ENCODE results near the gene LDB1.

Gene LDB1

DNA sequence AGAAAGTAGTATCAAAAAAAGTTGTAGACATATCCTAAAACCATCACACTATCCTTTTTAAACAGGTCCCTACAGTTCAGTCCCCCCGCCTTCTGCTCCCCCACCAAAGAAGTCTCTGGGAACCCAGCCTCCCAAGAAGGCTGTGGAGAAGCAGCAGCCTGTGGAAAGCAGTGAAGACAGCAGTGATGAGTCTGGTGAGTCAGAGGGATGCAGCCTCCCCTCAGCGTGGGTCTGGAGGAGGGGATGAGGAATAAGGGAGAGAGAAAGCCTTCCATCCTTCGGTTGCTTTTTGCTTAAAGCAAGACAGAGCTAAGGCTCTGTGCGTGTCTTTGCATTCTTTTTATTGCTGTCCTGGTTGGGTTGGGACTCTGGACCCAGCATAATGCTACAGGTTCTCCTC, 39.7 kb upstream of the LDB1 start:
- no peak overlapping the region for H3K4me3 ChIP-seq (replicated peaks; ENCODE audit: insufficient read depth, low read length)
- H3K27ac ChIP-seq (replicated peaks): no peak overlapping the region
- TF ChIP-seq REST (IDR thresholded peaks at IDR 0.05; ENCODE audit: insufficient replicate concordance, low read depth) (no peak), CTCF (IDR thresholded peaks at IDR 0.05; ENCODE audit: insufficient read depth, low read length) (no peak), GABPA (IDR thresholded peaks at IDR 0.05; ENCODE audit: low read depth) (no peak), SPI1 (IDR thresholded peaks at IDR 0.05; ENCODE audit: borderline replicate concordance, low read depth) (no peak), POLR2AphosphoS5 (IDR thresholded peaks at IDR 0.05; ENCODE audit: low read depth) (no peak)

GRCh38 chr10:102159051-102159597, 39.0 kb upstream of the LDB1 start:
- Histone ChIP-seq H3K27ac (replicated peaks) (no peak overlapping the region), H3K4me3 (replicated peaks; ENCODE audit: insufficient read depth, low read length) (no peak overlapping the region), H3K27me3 (ENCODE audit: insufficient read depth, poor library complexity, severe bottlenecking) (no peaks in the 10 kb centered on the region)
- DNase-seq (ENCODE audit: low read depth in 1 of 2, low spot score in 1 of 2): no peak
- TF ChIP-seq SPI1 (IDR thresholded peaks at IDR 0.05; ENCODE audit: borderline replicate concordance, low read depth) (no peak), REST (IDR thresholded peaks at IDR 0.05; ENCODE audit: insufficient replicate concordance, low read depth) (no peak), GABPA (IDR thresholded peaks at IDR 0.05; ENCODE audit: low read depth) (no peak), CTCF (IDR thresholded peaks at IDR 0.05; ENCODE audit: insufficient read depth, low read length) (no peak), POLR2AphosphoS5 (IDR thresholded peaks at IDR 0.05; ENCODE audit: low read depth) (no peak)

More for the DNA sequence above, 39.7 kb upstream of the LDB1 start:
- H3K27me3 ChIP-seq (ENCODE audit: insufficient read depth, poor library complexity, severe bottlenecking): no peaks in the 10 kb centered on the region
- no peak for DNase-seq (ENCODE audit: low read depth in 1 of 2, low spot score in 1 of 2)

DNA sequence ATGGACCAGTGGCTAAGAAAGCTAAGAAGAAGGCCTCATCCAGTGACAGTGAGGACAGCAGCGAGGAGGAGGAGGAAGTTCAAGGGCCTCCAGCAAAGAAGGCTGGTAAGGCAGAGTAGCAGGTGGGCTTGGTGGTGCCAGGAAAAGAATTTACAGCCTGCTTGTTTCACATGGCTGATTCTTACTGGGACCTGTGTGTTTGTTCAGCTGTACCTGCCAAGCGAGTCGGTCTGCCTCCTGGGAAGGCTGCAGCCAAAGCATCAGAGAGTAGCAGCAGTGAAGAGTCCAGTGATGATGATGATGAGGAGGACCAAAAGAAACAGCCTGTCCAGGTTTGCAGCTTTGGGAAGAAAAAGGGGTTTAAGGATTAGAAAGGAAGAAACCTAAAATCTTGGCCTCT, 37.1 kb upstream of the LDB1 start:
- H3K27me3 ChIP-seq (ENCODE audit: insufficient read depth, poor library complexity, severe bottlenecking): no peaks in the 10 kb centered on the region
- no peak for DNase-seq (ENCODE audit: low read depth in 1 of 2, low spot score in 1 of 2)
- no peak overlapping the region for H3K27ac ChIP-seq (replicated peaks)
- TF ChIP-seq REST (IDR thresholded peaks at IDR 0.05; ENCODE audit: insufficient replicate concordance, low read depth) (no peak), POLR2AphosphoS5 (IDR thresholded peaks at IDR 0.05; ENCODE audit: low read depth) (no peak), SPI1 (IDR thresholded peaks at IDR 0.05; ENCODE audit: borderline replicate concordance, low read depth) (no peak), GABPA (IDR thresholded peaks at IDR 0.05; ENCODE audit: low read depth) (no peak), CTCF (IDR thresholded peaks at IDR 0.05; ENCODE audit: insufficient read depth, low read length) (no peak)
- no peak overlapping the region for H3K4me3 ChIP-seq (replicated peaks; ENCODE audit: insufficient read depth, low read length)
